ENCODE data around the gene PRCC. TPM values are rescaled to one million over a fixed set of nuclear protein-coding genes. Genes with fewer than 3 reads are reported as not detected.

The PRCC gene
- total RNA-seq, 1 donor from 2014 or later, result 21.4 TPM

- DNase-seq (ENCODE audit: low spot score), result no peak
Measured at GRCh38 chr1:156796340-156797097, 29.2 kb downstream of the PRCC start.

DNA sequence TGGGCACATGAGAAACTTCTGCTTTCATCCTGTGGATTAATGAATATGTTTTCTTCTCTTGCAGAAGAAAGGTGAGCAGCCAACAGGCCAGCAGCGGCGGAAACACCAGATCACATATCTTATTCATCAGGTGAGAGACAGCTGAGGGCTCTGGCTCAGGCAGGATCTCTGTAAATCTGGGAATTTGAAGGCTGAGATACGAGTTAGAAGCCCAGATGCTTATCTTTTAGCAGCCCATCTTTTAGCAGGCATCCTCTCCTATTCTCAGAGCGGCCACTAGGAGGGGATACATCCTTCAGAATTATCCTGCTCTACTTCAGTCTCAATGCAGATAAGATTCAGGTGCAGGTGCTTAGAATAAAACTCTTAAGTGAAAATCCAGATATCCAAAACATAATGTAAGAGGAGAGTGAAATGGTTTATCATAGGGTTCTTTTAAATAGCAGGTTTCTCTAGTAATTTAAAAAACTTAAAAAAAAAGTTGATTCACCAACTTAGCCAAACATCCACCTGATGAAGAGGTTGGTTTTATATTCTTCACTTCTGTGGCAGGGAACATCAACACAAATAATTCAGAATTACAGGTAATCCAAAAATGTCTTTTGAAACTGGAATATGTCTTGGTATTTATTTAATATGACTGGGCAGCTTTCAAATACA is 30.0 kb downstream of the PRCC start:
- peak; percentile 67 for DNase-seq (ENCODE audit: low spot score)

DNA sequence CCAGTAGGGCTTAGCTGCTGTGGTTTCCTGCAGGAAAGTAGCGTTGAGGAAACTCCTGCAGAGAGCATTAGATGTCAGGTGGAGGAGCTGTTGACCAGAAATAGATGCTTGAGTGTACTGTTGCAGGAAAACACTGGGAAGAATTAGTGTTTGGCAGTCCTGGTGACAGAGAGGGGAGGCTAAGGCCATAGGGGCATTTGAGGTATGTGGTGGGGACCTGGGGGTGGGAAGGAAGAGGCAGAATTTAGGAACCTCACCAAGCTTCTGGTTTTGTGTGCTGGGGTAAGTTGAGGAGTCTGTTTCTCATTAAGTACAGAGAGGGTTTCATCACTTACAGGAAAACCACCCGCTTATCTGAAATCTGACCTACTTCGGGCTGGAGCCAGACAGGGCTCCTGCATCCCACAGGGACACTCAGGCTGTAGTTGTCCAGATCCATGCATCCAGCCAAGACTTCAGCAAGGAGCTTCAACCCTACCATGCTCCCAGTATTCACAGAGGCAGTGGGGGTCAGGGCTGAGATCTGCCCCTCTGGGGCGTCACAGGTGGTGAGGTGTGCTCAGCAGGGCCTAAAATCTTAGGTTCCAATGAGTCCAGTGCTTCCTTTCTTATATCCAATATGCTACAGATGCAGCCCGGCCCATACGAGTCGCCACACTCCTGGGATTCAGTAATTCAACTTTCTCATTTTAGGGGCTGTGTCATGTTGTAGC is 34.2 kb downstream of the PRCC start:
- DNase-seq (ENCODE audit: low spot score), result peak; percentile 83

- peak; percentile 56 for DNase-seq (ENCODE audit: low spot score)
Measured at GRCh38 chr1:156802421-156802935, 35.1 kb downstream of the PRCC start.

- no peak for DNase-seq (ENCODE audit: low spot score)
Measured at GRCh38 chr1:156803086-156803851, 35.9 kb downstream of the PRCC start.

- no peak for DNase-seq (ENCODE audit: low spot score)
Measured at GRCh38 chr1:156804026-156804425, 36.7 kb downstream of the PRCC start.

DNA sequence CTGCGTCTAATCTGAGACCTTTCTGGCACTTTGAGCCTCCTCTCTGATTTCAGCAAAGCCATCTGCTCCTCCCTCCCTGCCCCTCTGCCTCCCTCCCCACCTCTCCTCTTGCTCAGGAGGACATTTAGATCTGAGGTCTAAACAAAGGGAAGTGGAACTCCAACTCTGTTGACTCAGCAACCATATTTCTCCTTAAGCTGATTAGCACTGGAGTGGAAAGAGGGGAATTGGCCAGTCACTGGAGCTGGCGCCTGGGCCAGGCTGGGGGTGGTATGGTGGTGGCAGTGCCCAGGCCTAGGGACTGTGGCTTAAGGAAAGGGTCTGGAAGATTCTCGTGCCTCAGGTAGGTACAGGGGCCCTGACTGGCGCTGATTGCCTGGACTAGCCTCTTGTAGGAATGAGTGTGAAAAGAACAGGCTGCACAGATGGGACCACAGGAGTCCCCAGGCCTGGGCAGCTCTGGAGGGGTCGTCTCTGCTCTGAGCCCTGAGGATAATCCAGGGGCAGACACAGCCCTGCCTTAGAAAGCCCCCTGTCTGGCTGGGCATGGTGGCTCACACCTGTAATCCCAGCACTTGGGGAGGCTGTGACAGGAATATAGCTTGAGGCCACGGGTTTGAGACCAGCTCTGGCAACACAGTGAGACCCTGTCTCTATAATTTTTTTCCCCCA is 37.4 kb downstream of the PRCC start:
- peak; percentile 65 for DNase-seq (ENCODE audit: low spot score)

- peak; percentile 92 for DNase-seq (ENCODE audit: low spot score)
Measured at GRCh38 chr1:156805766-156806511, 38.6 kb downstream of the PRCC start.

GRCh38 chr1:156806512-156807440 is 39.4 kb downstream of the PRCC start:
- no peak for DNase-seq (ENCODE audit: low spot score)

DNA sequence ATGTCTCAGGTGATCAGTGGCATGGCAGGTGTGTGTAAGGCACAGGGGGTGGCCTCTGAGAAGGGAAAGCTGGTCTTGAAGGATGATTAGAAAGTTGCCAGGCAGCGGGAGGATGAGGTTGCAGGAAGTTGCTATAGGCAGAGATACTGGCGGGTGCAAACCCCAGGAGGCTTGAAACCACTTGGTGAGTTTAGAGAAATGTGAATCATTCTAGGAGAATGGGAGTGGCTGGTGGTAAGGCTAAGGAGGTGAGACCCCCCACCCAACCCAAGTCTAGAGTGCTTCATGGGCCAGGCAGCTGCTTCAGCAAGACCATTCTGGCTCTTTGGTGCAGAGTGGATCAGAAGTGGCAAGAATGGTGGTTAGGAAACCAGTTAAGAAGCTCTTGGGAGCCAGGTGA is 40.3 kb downstream of the PRCC start:
- DNase-seq (ENCODE audit: low spot score), result no peak

- no peak for DNase-seq (ENCODE audit: low spot score)
Measured at GRCh38 chr1:156808186-156809030, 41.1 kb downstream of the PRCC start.

DNA sequence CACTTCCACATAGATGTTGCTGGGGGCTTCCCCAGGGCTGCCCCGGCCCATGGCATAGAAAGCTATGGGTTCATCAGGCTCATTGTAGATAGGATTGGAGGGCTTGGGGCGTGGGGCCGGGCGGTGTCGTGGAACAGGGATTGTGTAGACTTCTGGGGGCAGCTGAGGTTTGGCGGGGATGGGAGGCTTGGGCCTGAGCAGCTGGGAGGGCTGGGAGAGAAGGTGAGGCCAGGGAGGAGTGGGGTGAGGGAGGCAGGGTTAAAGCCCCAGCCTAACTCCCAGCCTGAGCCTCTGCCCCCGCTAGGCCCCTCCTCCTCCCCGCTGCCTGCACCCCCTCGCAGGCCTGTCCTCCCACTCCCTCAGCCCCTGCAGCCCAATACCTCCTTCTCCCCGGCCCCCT is 41.9 kb downstream of the PRCC start:
- DNase-seq (ENCODE audit: low spot score), result no peak

DNA sequence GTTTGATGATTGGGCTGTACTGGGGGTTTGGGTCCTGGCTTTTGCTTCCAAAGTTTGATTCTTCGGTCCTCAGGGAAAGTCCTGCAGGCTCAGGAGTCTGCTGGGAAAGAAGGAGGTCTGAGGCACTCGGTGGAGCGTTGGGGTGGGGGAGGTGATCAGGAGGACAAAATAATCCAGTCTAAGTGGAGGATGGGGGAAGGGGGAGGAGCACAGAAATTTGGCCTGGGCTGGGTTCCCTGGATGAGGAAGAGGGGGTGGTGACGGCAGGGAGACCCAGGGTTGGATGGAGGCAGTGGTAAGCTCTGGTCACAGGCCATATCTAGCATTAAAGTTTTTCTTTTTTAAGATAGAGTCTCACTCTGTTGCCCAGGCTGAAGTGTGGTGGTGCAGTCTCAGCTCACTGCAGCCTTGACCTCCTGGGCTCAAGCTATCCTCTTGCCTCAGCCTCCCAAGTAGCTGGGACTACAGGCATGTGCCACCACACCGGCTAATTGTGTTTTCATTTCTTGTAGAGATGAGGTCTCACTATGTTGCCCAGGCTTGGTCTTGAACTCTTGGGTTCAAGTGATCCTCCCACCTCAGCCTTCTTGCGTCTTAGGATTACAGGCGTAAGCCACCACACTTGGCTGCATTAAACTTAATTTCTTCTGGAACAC is 42.5 kb downstream of the PRCC start:
- DNase-seq (ENCODE audit: low spot score), result no peak

DNA sequence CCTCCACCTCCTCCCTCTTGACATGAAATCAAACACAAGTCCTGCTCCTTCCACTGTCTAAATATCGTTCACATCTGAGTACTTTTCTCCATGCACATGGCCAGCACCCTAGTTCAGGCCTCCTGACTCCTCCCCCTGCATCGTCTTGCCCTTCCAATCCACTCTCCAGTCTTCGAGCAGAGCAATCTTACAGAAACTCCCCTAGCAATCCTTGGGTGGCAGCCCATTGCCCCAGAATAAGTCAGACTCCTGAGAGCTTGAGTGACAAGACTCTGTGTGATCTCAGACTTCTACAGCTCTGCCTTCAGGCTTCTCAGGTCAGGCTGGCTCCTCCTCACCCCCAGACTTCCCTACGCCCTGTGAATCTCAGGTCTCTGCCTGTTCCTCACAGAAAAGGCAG is 43.8 kb downstream of the PRCC start:
- peak; percentile 35 for DNase-seq (ENCODE audit: low spot score)

- no peak for DNase-seq (ENCODE audit: low spot score)
Measured at GRCh38 chr1:156812293-156812990, 45.1 kb downstream of the PRCC start.

- DNase-seq (ENCODE audit: low spot score), result peak; percentile 24
Measured at GRCh38 chr1:156813298-156813697, 46.0 kb downstream of the PRCC start.
